Stimulated activated CD4-positive, alpha-beta T cell treated with anti-CD3 and anti-CD28 coated beads, TNF-alpha, amount 100 ng/mL, for 24 hours (primary cell): ENCODE measurements around the gene EMC1.
"Not testable (repeated sequence)": the region's sequence is repeated elsewhere in the genome, so short reads cannot be mapped to it uniquely, and the experiment has no call there.

Experiments used
- DNase-seq, 3 experiments: peaks; one replicate each; pipeline ENCODE4 v3.0.0-alpha.2; 2020; ENCODE audit warnings: low read depth in 3 of 3

Gene EMC1

DNA sequence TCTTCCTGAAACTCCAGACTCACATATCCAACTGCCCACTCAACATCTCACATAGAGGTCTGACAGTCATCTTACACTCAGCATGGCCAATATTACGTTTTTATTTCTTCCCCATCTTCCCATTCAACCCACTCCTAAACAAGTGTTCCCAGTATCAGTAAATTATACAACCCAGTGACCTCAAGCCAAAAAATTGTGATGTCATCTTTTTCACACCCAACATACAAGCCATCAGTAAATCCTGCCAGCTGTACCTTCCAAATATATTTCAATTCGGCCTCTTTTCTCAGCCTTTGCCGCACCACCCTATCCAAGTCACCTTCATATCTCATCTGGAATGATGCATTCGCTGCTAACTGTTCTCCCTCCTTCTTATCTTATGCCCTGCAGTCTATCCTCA lies 60.9 kb downstream of the EMC1 start:
- DNase-seq = no peak

DNA sequence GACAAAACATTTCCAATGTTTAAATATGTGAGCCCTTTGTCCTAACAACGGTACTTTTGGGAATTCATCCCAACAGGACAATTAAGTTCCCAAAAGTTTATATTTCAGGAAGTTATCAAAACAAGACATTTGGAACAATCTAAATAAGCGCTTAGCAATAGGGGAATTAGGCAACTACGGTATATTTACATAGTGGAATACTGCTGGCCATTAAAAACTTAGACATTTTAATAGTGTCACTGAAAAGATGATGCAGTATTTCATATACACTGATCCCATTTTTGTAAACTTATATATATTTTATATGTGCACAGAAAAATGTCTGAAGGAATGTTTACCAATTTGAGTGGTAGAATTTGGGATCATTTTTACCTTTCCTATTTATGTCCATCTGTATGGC lies 62.1 kb downstream of the EMC1 start:
- no peak for DNase-seq

- no peak for DNase-seq
Measured at GRCh38 chr1:19187852-19188251, 63.5 kb downstream of the EMC1 start.

GRCh38 chr1:19186001-19186400 lies 65.3 kb downstream of the EMC1 start:
- DNase-seq = peak in 1 of 3 experiments; percentile 7

DNA sequence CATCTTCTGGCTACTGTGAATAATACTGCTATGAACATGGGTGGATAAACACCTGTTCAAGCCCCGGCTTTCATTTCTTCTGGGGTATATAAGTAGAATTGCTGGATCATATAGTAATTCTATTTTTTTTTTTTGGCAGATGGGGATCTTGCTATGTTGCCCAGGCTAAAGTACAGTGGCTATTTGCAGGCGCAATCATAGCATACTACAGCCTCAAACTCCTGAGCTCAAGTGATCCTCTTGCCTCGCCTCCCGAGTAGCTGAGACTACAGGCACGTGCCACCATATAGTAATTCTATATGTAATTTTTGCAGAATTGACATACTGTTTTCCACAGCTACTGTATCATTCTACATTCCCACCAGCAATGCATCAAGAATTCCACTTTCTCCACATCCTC lies 69.1 kb downstream of the EMC1 start:
- no peak for DNase-seq

GRCh38 chr1:19180265-19180657 lies 71.1 kb downstream of the EMC1 start:
- DNase-seq = not testable (repeated sequence)

GRCh38 chr1:19179597-19180264 lies 71.6 kb downstream of the EMC1 start:
- no peak for DNase-seq

DNA sequence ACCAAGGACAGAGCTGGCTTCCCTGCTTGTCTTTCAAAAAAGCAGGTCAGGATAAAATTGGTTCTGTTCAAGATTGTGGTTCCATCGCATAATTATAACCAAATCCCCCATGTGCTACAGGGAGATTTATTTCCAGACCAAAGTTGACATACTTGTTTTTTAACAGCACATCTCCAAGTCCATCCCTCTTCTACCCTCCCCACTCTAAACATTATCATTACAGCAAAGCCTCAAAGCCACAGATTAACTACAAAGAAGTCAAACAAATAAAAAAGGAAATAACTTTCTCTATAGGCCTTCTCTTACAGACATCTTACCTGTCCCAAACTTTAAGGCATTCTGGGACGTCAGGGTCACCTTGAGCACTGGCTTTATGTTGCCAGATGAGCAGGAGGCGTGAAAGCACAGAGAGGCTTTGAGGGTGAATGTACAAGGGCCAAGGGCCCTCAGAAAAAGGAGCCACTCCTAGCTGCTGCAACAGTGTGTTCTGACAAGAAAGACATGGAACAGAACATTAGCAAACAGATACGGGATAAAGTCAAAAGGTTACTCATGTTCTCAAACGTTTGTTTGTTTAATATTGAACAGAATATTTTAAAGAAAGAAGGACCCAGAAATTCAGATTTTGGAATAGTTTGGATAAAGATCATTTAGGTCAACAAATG lies 72.5 kb downstream of the EMC1 start:
- DNase-seq = no peak

GRCh38 chr1:19177811-19178210 lies 73.5 kb downstream of the EMC1 start:
- DNase-seq = no peak

GRCh38 chr1:19169642-19170041 lies 81.7 kb downstream of the EMC1 start:
- no peak for DNase-seq

DNA sequence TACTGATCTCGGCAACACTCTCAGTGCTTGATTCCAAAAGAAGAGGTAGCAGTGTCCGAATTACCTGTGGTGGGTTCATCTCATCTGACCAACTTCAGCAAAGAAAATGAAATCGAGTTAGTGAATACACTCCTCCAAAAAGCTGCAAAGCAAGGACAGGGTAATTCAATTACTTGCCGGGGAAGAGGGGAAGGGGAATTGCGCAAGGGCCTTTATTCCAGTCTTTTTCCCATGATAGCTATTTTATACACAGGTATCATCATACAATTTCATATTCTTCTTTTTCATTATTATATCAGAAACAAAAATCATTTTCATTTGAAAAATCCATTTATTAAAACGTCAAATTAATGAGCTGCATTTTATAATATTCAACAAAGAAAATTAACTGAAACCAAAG lies 84.2 kb downstream of the EMC1 start:
- no peak for DNase-seq

DNA sequence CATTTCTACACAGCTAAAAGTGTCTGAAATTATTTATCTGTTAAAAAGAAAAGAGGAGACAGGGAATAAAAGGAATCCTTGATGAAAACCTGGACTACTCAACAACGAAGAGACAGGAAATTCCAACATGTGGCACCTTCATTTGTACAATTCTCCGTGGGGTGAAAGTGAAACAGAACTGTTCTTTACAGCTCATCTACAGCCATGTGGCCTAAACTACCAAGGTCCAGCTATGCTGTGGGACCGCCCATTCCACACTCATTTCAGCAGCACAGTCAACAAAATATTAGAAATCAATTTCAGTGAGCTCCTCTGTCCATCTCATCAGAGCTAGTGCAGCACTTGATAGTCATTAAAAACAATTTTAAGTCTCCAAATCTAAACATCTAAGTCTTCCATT lies 85.3 kb downstream of the EMC1 start:
- no peak for DNase-seq
